Keratinocyte (primary cell): Measurements from ENCODE around the gene SDF4. TPM values are rescaled to one million over a fixed set of nuclear protein-coding genes. Genes with fewer than 3 reads are reported as not detected.

Source experiments
- DNase-seq: peaks from one replicate; pipeline ENCODE4 v3.0.0-alpha.2; 2011; ENCODE audit warnings: low read depth, missing footprints, low spot score
- FAIRE-seq: peaks from 2 replicates; lab custom pipeline; 2011; peaks lifted over from hg19 to GRCh38; lab: Jason Lieb, UNC
- H2AFZ ChIP-seq: 2 replicates; pipeline ENCODE4 v1.6.0; 2012; ENCODE audit warnings: low read length, control low read depth, inconsistent platforms; ENCODE audit not compliant: control insufficient read depth
- H3K27ac ChIP-seq: 2 replicates; pipeline ENCODE4 v1.5.1; 2011; ENCODE audit warnings: low read length; ENCODE audit not compliant: control insufficient read depth, insufficient read depth
- H3K27me3 ChIP-seq: 3 replicates; pipeline ENCODE4 v1.6.0; 2011; ENCODE audit warnings: low read length; ENCODE audit not compliant: control insufficient read depth, insufficient read depth; ENCODE audit errors: extremely low read depth
- H3K36me3 ChIP-seq, 2 experiments: 2 replicates in 1 of 2; 3 replicates in 1 of 2; pipeline ENCODE4 v1.5.1; 2011; ENCODE audit warnings: low read length in 2 of 2, mild to moderate bottlenecking in 1 of 2; ENCODE audit not compliant: control insufficient read depth in 2 of 2, insufficient read depth in 2 of 2; ENCODE audit errors: extremely low read depth in 1 of 2
- H3K4me1 ChIP-seq: 3 replicates; pipeline ENCODE4 v1.5.1; 2011; ENCODE audit warnings: low read length; ENCODE audit not compliant: control insufficient read depth, insufficient read depth; ENCODE audit errors: extremely low read depth
- H3K4me2 ChIP-seq: 3 replicates; pipeline ENCODE4 v1.6.0; 2011; ENCODE audit warnings: low read depth, low read length; ENCODE audit not compliant: control insufficient read depth, insufficient read depth; ENCODE audit errors: extremely low read depth
- H3K4me3 ChIP-seq, 3 experiments: fragments of 200-600 bp in 1 of 3; sonication (generic) in 1 of 3; 2 replicates in 2 of 3; 3 replicates in 1 of 3; pipeline ENCODE4 v1.5.1; 2011 to 2016; ENCODE audit warnings: low read length in 3 of 3, mild to moderate bottlenecking in 3 of 3, control low read depth in 2 of 3, inconsistent platforms in 1 of 3, low read depth in 1 of 3, mixed read lengths in 1 of 3, mixed run types in 1 of 3, moderate library complexity in 1 of 3; ENCODE audit not compliant: control insufficient read depth in 2 of 3, insufficient read depth in 2 of 3; ENCODE audit errors: extremely low read depth in 1 of 3
- H3K79me2 ChIP-seq: 2 replicates; pipeline ENCODE4 v1.6.0; 2012; ENCODE audit warnings: low read length; ENCODE audit not compliant: control insufficient read depth, insufficient read depth
- H3K9ac ChIP-seq: 3 replicates; pipeline ENCODE4 v1.6.0; 2011; ENCODE audit warnings: low read length; ENCODE audit not compliant: control insufficient read depth, insufficient read depth; ENCODE audit errors: extremely low read depth
- H3K9me1 ChIP-seq: 3 replicates; pipeline ENCODE4 v1.6.0; 2011; ENCODE audit warnings: low read length; ENCODE audit not compliant: control insufficient read depth, insufficient read depth; ENCODE audit errors: extremely low read depth
- H3K9me3 ChIP-seq: 2 replicates; pipeline ENCODE4 v1.5.1; 2012; ENCODE audit warnings: low read depth, low read length; ENCODE audit not compliant: control insufficient read depth
- H4K20me1 ChIP-seq: 3 replicates; pipeline ENCODE4 v1.6.0; 2011; ENCODE audit warnings: low read length; ENCODE audit not compliant: control insufficient read depth, insufficient read depth; ENCODE audit errors: extremely low read depth
- EZH2 ChIP-seq: IDR thresholded peaks from one replicate; pipeline ENCODE4 v1.6.1; 2012; ENCODE audit warnings: inconsistent platforms, mild to moderate bottlenecking, low read length, moderate library complexity
- dilution Hi-C: fragments of 300-500 bp; cut with MboI; formaldehyde crosslinking; loops from one replicate; pipeline ENCODE4 v1.7.0; 2020; ENCODE audit warnings: low sequenced_read_pairs; ENCODE audit not compliant: extremely low pct_ligation_motif_present
- polyA plus RNA-seq, 5 experiments: library from polyadenylated mRNA; depleted of rRNA in 3 of 5; stranded (reverse) in 3 of 5; stranded (forward) in 1 of 5; unstranded in 1 of 5; fragments of >200 nt; gene quantifications; 1 replicate in 1 of 5; 2 replicates in 3 of 5; 3 replicates in 1 of 5; pipeline versions ENCODE4 v1.2.1 to v1.2.3, GENCODE V29; 2011 to 2012; ENCODE audit warnings: missing spikeins in 2 of 5, low read depth in 1 of 5, low replicate concordance in 1 of 5
- TF ChIP-seq, protein P1 (sequence below), 3 experiments: IDR thresholded peaks in 1 of 3; conservative IDR thresholded peaks in 1 of 3; optimal IDR thresholded peaks in 1 of 3; 2 replicates in 2 of 3; 3 replicates in 1 of 3; pipeline versions ENCODE3 to v1.5.1; 2011; ENCODE audit warnings: low read length in 3 of 3, mild to moderate bottlenecking in 3 of 3, moderate library complexity in 2 of 3, control low read depth in 1 of 3, inconsistent platforms in 1 of 3; ENCODE audit not compliant: insufficient read depth in 2 of 3; ENCODE audit errors: extremely low read depth in 1 of 3

SDF4 gene
- polyA plus RNA-seq, 1 donor (not counting 4 experiments of a cell fraction or from before 2014, with no cell fraction given), result 66.3 TPM

DNA sequence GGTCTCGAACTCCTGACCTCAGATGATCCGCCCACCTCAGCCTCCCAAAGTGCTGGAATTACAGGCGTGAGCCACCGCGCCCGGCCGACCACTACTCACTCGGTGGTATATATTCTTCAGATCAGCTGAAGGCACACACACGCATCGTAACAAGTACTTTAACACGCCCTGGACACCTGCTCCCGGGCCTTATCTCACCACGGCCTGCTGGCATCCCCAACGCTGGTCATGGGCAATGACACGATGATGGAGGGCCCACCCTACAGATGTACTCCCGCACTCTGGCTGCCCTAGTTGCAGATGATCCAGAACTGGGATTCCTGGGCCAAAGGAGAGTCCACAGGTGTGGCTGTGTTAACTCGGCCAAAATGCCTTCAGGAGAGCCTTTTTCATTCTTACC, 30.3 kb upstream of the SDF4 start:
- peaks cover 38 to 43% of the 10 kb centered on the region in 2 experiments for H3K36me3 ChIP-seq
- no peak for FAIRE-seq

DNA sequence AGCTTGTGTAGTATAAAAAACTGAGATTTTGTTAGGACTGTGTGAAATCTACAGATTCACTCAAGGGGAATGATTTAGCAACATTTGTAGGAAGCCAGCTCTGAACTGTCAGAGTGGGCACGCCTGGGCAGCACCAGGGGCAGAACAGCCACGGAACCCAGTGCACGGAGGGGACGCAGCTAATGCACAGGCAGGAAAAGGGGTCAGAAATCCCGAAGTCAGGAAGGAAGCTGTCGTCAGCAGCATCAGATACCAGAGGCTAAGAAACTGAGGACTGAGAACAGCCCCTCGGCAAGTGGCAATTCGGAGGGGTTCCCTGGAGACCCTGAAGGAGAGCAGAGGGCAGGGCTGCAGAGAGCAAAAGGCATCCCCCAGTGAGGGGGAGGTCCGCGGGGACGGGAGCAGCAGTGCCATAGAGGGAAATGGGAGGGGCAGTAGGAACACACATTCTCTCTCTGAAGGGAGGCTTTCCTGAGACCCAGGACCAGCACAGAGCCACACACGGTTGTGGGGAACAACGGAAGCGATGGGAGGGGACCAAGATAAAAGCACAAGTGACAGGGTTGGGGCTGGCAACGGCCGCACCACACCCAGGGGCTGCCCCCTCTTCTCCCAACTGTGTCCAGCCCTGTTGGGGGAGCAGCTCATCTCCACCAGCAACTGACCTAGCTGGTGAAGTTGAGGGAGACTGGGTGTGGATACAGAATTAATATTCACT, 29.2 kb upstream of the SDF4 start:
- TF ChIP-seq, protein P1, sequence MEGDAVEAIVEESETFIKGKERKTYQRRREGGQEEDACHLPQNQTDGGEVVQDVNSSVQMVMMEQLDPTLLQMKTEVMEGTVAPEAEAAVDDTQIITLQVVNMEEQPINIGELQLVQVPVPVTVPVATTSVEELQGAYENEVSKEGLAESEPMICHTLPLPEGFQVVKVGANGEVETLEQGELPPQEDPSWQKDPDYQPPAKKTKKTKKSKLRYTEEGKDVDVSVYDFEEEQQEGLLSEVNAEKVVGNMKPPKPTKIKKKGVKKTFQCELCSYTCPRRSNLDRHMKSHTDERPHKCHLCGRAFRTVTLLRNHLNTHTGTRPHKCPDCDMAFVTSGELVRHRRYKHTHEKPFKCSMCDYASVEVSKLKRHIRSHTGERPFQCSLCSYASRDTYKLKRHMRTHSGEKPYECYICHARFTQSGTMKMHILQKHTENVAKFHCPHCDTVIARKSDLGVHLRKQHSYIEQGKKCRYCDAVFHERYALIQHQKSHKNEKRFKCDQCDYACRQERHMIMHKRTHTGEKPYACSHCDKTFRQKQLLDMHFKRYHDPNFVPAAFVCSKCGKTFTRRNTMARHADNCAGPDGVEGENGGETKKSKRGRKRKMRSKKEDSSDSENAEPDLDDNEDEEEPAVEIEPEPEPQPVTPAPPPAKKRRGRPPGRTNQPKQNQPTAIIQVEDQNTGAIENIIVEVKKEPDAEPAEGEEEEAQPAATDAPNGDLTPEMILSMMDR (optimal IDR thresholded peaks at IDR 0.05 in 1 of 3, IDR thresholded peaks at IDR 0.05 in 1 of 3, conservative IDR thresholded peaks at IDR 0.05 in 1 of 3; ENCODE audit: extremely low read depth in 1 of 3, insufficient read depth in 2 of 3, low read length in 3 of 3), result no peak
- TF ChIP-seq EZH2, result no peak
- dilution Hi-C loops, result no loop called here
- Histone ChIP-seq H3K9ac (no peak overlapping the region), H3K79me2 (peaks cover 15% of the 10 kb centered on the region), H3K27ac (no peak overlapping the region), H3K4me3 (no peak overlapping the region), H3K27me3 (no peaks in the 10 kb centered on the region), H3K4me1 (peaks cover 20% of the 10 kb centered on the region), H4K20me1 (peaks cover 20% of the 10 kb centered on the region), H3K9me3 (no peaks in the 10 kb centered on the region), H2AFZ (no peak overlapping the region), H3K9me1 (no peaks in the 10 kb centered on the region), H3K36me3 (peaks cover 42% of the 10 kb centered on the region in 2 experiments), H3K4me2 (no peak overlapping the region)
- no peak for DNase-seq
- FAIRE-seq, result no peak

More for the DNA sequence above, 30.3 kb upstream of the SDF4 start:
- Histone ChIP-seq H3K9ac (no peak overlapping the region), H3K4me3 (no peak overlapping the region), H2AFZ (no peak overlapping the region), H3K79me2 (peaks cover 18% of the 10 kb centered on the region), H3K27me3 (no peaks in the 10 kb centered on the region), H3K4me1 (peaks cover 20% of the 10 kb centered on the region), H3K9me1 (no peaks in the 10 kb centered on the region), H3K9me3 (no peaks in the 10 kb centered on the region), H3K27ac (no peak overlapping the region), H3K4me2 (no peak overlapping the region), H4K20me1 (peaks cover 21% of the 10 kb centered on the region)
- TF ChIP-seq EZH2, result no peak
- TF ChIP-seq, protein P1 (optimal IDR thresholded peaks at IDR 0.05 in 1 of 3, IDR thresholded peaks at IDR 0.05 in 1 of 3, conservative IDR thresholded peaks at IDR 0.05 in 1 of 3; ENCODE audit: extremely low read depth in 1 of 3, insufficient read depth in 2 of 3, low read length in 3 of 3), result no peak
- DNase-seq, result no peak
- dilution Hi-C loops, result no loop called here
